Cardiac fibroblast (primary cell): ENCODE measurements around the gene SAMD8.
"Not testable (repeated sequence)": the region's sequence is repeated elsewhere in the genome, so short reads cannot be mapped to it uniquely, and the experiment has no call there.

Experiments used
- DNase-seq, 2 donors: peaks; one replicate each; pipeline versions ENCODE4 v3.0.0 to v3.0.0-alpha.2; 2010; ENCODE audit warnings: low read depth in 2 of 2
- H3K4me3 ChIP-seq, 2 donors: replicated peaks in 1 of 2; 1 replicate in 1 of 2; 2 replicates in 1 of 2; pipeline ENCODE4 v1.5.1; 2011; ENCODE audit warnings: low read depth in 2 of 2, low read length in 2 of 2, mild to moderate bottlenecking in 2 of 2, moderate library complexity in 1 of 2
- TF ChIP-seq, protein P1 (sequence below): IDR thresholded peaks from one replicate; pipeline ENCODE4 v1.5.1; 2011; ENCODE audit warnings: low read depth, mild to moderate bottlenecking, low read length, inconsistent platforms

The SAMD8 gene

DNA sequence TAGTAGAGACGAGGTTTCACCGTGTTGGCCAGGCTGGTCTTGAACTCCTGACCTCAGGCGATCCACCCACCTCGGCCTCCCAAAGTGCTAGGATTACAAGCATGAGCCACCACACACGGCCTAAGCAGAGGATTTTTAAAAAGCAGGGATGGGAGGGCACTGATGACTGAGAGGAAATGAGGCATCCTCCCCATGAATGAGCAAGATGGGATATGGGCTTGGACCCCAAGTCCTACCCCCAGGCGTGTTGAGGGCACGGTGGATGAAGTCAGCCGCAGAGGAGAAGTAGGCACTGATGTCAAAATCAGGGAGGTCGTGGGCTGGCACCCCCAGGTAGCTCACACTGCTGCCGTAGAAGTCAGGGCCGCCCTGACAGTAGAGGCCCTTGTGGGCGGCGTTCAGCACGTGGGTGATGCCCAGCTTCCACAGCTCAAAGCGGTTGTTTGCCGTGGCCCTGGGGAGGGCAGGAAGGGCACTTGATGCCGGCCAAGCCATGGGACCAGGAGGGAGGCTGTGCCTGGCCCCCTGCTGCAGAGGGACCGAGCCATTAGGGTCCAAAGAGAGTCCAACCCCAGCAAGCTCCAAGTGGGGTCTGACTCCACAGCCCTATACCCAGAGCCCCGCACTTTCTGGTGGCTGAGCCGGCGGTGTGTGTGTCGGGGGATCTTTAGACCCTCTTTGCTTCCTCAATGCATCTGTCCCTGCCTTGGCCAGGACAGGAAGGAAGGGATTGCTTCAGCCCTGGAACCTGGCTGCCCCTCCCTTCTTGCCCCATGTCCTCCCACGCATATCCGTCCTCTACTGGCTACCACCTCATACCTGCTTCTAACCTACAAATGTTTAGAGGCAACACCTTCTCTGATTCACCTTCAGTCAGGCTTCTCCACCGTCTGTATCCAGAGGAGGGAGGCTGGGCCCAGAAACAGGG is 3.4 kb upstream of the SAMD8 start:
- H3K4me3 ChIP-seq, result no peak overlapping the region
- TF ChIP-seq, protein P1, sequence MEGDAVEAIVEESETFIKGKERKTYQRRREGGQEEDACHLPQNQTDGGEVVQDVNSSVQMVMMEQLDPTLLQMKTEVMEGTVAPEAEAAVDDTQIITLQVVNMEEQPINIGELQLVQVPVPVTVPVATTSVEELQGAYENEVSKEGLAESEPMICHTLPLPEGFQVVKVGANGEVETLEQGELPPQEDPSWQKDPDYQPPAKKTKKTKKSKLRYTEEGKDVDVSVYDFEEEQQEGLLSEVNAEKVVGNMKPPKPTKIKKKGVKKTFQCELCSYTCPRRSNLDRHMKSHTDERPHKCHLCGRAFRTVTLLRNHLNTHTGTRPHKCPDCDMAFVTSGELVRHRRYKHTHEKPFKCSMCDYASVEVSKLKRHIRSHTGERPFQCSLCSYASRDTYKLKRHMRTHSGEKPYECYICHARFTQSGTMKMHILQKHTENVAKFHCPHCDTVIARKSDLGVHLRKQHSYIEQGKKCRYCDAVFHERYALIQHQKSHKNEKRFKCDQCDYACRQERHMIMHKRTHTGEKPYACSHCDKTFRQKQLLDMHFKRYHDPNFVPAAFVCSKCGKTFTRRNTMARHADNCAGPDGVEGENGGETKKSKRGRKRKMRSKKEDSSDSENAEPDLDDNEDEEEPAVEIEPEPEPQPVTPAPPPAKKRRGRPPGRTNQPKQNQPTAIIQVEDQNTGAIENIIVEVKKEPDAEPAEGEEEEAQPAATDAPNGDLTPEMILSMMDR, result no peak
- no peak for DNase-seq

DNA sequence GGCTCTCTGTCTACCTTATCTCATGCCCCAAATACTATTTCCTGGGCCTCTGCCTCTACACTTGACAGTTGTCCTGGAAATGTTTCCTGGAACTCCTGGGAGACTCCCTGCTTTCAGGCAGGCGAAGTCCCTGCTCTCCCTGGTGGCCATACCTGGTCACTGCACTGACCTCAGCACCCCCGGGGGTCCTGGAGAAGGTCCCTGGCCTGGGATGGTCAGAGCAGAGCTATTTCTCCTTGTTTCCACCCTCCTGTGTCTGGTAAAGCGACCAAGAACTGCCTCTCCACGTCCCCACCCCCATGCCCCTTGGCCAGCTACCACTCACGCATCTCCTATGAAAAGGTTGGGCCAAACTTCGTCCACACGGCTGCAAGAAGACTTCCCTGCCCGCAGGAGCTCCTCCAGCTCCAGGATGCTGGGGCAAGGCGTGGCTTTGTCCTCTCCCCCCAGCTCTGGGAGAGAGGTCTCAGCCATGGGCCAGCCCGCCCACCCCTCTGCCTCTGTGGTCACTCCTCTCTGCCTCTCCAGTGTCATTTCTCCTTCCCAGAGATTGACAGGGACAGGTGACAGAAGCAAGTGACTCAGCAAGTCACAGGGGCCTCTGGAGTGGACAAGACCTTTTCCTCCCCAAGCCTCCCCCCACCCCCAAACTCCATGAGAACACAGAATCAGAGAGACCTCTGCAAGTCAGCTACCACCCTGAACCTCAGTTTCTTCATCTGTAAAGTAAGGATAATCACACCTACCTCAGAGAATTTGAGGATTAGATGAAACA is 2.6 kb upstream of the SAMD8 start:
- no peak overlapping the region for H3K4me3 ChIP-seq
- TF ChIP-seq, protein P1, result peak; percentile 76
- peak; percentile 20 to 23 for DNase-seq

DNA sequence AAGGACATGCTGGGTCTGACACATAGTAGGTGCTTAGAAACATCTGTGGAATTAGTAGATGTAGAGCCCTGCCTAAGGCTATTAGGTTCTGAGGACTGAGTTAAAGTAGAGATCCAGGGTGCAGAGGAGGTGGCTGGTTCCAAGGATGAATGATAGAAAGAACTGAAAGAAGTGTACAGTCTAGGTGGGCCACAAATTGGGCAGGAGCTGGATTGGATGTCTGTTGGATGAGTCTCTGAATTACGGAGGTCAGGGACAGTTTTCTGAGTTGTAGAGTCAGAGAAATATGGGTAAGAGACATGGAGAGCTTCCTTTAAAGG is 2.0 kb upstream of the SAMD8 start:
- TF ChIP-seq, protein P1, result no peak
- H3K4me3 ChIP-seq, result no peak overlapping the region

DNA sequence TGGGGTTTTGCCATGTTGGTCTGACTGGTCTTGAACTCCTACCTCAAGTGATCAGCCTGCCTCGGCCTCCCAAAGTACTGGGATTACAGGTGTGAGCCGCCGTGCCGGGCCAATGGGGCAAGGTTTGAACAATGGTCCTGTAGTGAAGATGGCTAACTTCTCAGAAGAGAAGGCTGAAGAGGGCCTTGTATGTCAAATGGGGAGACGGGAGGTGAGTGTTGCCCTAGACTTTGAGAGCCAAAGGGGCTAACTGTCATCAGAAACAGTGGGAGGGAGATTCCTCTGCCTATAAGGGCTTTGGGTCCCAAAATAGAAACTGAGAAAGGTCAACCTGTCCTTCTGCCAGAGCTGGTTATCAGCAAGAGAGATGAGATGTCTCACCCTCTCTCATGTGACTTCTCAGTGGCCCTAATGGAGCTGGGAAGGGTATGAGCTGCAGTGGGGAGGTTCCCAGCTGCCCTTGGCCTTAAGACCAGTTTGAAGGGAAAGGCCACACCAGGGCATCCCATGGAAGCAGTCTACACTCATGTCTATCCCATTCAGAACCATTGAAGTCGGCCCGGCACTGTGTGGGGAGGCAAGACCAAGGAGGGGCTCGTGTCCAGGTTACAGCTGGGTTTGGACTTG is 1.3 kb upstream of the SAMD8 start:
- no peak for DNase-seq
- TF ChIP-seq, protein P1, result no peak
- H3K4me3 ChIP-seq, result no peak overlapping the region

More for the DNA sequence above, 2.0 kb upstream of the SAMD8 start:
- DNase-seq, result no peak

DNA sequence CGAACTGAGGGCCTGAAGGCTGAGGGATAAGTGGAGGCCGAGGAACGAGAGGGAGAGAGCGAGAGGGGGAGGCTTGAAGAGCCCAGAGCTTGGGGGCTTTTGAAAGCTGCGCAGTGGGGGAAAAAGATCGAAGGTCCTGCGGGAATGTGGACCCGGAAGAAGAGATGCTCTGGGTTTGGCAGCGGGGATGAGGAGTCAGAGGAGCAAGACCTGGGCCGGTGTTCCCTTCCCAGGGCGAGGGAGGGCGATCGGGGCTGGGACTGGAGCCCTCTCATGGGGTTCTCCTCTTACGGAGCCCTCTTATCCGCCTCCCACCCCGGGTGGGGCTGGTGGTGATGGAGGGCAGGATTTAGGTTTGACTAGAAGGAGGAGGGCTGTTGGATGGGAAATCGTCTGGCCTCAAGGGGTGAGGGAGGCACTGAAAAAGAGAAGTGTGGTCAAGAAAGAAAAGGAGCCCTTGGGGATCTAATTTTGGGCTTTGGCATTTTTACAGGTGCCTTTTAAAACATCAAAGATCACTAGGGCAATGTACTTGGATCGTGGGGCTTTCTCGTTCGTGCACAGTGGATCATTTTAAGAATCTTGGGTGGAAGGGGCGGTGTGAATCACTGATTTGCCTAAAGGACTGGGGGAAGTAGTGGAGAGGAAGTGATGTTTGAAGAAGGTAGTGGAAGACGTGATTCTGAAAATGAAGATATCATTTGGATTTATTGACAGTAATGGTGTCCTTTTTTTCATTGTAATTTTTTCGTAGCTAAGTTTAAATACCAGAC is 637 bp downstream of the SAMD8 start:
- TF ChIP-seq, protein P1, result no peak
- peak overlapping the region; percentile 93 to 95 for H3K4me3 ChIP-seq
- peak; percentile 52 to 60 for DNase-seq

DNA sequence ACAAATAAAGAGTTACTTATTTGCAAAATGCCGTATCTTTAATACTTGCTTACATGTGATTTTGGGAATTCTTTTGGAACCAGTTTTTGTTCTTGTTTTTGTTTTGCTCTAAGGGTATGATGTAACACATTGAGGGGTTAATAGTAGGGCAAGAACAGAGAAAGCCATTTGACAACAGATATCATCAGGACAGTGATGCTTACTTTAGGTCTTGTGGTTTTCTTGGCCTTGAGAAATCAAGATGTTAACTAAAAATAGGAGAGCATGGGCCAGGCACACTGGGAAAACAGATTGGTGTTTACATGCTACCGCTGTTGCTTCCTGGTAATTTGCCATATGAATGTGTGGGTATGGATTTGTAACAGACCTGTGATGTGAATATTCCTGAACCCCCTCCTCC is 3.7 kb downstream of the SAMD8 start:
- TF ChIP-seq, protein P1, result no peak
- H3K4me3 ChIP-seq, result no peak overlapping the region
- peak; percentile 40 to 64 for DNase-seq

DNA sequence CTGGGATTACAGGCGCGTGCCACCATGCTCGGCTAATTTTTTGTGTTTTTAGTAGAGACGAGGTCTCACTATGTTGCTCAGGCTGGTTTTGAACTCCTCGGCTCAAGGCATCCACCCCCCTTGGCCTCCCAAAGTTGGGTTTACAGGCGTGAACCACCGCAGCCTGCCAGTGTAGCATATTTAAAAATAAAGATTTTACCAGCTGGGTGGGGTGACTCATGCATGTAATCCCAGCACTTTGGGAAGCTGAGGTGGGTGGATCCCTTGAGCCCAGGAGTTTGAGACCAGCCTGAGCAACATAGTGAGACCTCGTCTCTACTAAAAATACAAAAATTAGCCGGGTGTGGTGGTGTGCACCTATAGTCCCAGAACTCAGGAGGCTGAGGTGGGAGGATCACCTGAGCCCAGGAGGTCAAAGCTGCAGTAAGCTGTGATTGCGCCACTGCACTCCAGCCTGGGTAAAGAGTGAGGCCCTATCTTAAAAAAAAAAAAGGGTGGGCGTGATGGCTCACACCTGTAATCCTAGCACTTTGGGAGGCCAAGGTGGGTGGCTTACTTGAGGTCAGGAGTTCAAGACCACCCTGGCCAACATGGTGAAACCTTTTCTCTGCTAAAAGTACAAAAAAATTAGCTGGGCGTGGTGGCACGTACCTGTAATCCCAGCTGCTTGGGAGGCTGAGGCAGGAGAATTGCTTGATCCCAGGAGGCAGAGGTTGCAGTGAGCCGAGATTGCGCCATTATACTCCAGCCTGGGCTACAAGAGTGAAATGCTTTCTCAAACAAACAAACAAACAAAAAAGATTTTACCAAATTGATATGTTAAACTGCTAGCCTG is 5.7 kb downstream of the SAMD8 start:
- peak in 1 of 2 donors; percentile 44 for DNase-seq
- H3K4me3 ChIP-seq, result not testable (repeated sequence)
